HG03135 (cell line): ENCODE measurements around the gene CX3CR1.

Experiments used
- ATAC-seq: cut with Tn5 transposase; IDR thresholded peaks from one replicate; pipeline ENCODE4 v1.9.1; 2021; ENCODE audit warnings: mild to moderate bottlenecking, moderate library complexity; ENCODE audit not compliant: unreplicated experiment

CX3CR1 gene

DNA sequence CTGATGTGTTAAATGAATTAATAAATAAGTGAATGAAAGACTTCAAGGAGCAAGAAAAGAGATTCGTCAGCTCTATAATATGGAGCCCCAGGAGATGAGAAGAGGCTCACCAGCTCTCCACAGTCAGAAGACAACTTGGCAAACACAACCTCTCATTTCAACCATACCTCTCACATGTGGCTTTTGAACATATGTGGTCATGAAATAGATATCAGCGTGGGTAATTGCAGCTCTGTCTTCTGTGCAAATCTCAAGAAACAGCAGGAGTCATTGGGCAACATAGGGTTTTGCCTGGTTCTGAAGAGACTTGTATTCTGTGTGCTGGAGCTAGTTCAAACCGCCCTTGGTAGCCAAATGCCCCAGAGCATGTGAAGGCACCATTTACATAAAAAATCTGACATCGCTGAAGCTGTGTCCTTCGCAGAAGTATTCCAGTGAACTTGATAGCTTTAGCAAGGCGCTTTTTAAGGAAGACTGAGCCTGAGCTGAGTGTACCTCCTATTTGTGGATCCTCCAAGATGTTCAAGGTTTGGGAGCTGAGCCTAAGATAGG is 8.4 kb downstream of the CX3CR1 start:
- ATAC-seq, result no peak

DNA sequence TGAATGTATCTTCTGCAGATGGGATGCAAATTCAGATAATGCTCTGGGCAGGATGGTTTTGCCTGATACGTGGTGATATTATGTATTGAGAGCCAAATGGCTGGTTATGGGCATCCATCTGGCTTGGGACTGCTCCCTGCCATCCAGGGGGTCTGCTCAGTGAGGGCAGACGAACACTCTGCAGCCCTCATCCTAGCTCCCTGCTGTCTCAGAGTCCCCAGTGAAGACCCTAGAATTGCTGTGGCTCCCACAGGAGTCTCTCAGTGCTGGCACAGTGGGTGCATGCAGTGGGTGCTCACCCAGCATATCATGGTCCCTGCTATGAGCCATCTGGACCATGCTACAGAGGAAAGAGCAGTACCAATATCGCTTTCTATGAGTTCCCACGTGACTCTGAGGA is 10.3 kb downstream of the CX3CR1 start:
- no peak for ATAC-seq

DNA sequence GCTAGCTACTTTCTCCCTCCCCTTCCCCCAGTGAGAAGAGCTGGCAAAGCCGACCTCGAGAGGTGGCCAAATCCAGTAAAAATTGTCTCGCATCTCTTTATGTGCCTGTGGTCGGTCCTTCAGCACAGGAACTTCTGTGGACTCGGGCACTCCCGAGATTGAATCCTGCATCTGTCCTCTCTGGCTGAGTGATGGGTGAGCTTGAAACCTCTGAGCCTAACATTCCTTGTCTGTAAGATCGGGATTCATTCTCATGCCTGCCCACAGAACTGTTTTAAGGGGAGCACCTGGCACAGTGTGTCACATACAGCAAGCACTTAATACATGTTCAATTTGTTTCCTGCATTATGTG is 11.3 kb downstream of the CX3CR1 start:
- no peak for ATAC-seq

DNA sequence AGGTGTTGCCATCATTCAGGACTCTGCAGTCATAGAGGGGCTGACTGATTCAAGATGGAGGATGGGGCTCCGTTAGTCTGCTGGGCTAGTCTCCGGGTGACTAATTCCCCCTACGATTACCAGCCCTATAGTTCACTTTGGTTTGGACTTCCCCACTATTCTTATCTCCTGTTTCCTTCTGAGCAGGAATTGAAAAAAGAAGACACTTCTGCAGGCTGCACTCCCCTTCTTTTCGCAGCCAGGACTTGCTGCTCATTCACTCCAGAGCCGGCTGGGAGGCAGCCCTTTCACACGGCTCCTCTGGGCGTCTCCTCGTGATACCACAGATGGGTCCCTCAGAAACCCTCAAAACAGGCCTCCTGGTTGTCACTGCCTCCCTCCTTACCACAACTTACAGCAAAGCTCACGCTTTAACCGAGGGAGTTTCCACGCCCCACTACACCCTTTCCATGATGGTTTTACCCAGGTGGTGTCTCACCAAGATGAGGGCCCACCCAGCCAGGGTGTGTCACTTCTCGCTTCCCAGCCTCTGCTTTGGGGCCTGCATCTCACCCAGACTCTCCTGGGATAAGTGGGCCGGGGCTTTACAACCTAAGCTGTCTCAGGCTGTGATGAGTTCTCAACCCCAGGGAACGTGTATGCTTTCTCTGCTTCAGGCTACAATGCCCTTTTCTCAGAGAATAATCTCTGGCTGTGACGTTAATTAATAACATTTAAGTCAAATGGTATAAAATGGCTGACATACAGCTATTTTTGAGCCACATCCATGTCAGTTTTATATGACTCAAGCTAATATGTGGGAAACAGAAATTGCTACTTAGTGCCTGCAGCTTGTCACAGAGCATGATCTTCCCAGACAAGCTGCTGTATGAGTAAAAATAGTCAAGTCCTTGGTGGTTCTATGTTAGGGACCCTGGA is 11.9 kb downstream of the CX3CR1 start:
- ATAC-seq, result no peak

DNA sequence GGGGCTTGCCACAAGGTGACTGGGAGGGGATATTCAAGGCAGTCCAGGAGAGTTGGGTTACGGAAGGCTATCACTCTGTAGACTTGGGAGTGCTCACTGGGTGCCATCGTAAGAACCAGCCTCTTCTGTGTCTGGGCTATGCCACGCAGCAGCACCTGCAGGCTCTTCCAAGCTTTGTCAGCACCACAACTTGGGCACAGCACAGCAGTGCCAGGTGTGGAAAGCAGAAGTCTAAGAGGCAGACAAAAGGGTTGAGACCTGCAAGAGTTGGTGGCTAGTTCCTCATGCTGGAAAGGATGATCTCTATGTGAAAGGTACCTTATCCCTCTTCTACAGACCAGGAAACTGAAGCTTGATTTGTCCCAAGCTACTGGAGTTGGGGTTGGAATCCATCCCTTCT is 15.8 kb downstream of the CX3CR1 start:
- ATAC-seq, result no peak

GRCh38 chr3:39263576-39263975 is 16.3 kb downstream of the CX3CR1 start:
- ATAC-seq, result no peak

DNA sequence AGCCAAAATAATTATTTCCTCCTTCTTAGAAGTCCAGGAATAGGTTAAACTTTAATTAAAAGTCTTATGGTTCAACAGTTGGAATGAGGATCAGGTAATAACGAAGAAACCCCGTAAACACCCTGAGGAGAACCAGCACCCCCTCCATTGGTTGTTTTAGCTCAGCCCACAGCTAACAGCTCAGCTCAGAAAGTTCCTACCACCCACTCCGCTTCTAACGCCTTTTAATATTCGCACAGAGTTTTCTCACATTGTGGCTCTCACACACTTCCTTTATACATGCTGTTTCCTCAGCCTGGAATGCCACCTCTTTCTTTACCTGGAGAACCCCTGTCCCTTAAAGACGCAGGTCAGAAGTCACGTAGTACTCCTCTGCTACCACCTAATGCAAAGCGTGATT is 17.0 kb downstream of the CX3CR1 start:
- no peak for ATAC-seq

DNA sequence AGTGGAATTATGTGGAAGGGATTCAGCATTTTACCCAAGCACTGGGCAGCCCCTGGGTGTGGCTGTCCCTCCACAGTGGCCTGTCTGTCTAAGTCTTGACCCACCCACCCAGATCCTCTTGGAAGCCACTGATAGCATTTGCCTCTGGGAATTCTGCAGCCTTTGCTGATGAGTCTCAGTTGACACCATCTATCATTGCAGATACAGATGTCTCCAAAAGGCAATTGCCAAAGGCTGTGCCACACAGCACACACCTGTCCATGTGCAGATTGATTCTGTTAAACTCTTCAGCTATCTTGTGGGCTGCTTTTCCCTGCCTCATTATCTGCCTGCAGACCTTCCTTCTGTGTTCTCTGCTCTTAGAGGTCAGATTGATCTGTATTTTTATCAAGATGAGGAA is 18.1 kb downstream of the CX3CR1 start:
- no peak for ATAC-seq

- peak; percentile 74 for ATAC-seq
Measured at GRCh38 chr3:39260957-39261356, 18.9 kb downstream of the CX3CR1 start.

GRCh38 chr3:39260318-39260717 is 19.5 kb downstream of the CX3CR1 start:
- no peak for ATAC-seq

- ATAC-seq, result peak; percentile 95
Measured at GRCh38 chr3:39255503-39256325, 24.1 kb downstream of the CX3CR1 start.

- no peak for ATAC-seq
Measured at GRCh38 chr3:39254806-39255449, 24.9 kb downstream of the CX3CR1 start.

GRCh38 chr3:39251576-39251975 is 28.3 kb downstream of the CX3CR1 start:
- no peak for ATAC-seq

DNA sequence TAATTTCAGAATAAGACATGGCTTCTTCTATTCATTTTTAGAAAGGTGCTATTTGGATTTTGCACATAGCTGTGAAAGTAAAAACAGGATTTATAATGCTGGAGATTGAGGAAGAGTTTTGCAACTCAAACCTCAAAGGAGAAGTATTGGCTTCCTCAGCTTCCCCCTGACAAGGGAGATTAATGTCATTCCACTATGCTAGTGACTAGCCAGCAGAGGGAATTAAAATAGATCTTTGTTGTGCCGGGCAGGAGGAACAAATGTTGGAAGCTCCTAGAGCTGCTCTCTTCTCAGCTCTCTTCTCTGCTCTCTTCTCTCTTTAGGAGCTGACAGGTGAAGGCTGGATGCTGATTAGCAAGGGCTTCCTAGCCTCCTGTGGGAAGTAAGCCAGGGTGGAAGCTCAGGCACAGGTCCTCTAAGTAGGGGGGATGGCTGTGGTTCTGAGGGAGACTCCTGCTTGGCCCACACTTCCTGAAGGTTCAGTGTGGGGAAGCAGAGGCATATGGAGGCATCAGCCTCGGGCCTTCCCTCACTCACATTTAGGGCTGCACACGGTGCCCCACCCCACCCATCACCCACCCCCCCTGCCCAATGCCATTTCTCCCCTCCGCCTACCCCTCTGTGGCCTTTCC is 29.6 kb downstream of the CX3CR1 start:
- no peak for ATAC-seq

- ATAC-seq, result no peak
Measured at GRCh38 chr3:39249453-39250115, 30.3 kb downstream of the CX3CR1 start.

DNA sequence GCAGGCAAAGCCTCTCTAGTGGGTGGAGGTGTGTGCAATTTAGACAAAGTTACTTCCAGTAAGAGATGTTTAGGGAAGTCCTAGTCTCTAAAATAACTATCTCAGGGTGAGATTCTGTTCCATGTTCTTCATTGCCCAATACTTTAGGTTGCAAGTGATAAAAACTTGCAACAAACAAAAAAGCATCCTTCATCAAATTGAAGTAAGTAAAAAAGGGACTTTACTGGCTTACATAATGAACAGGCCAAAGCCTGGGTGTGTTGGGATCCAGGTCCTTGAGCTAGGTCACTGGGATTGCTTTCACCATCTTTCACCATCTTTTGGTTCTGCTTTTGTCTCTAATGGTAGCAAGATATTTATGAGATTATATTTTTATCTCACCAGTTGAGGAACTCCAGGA is 38.3 kb downstream of the CX3CR1 start:
- no peak for ATAC-seq

GRCh38 chr3:39237027-39237426 is 42.8 kb downstream of the CX3CR1 start:
- ATAC-seq, result no peak

- no peak for ATAC-seq
Measured at GRCh38 chr3:39234651-39235050, 45.2 kb downstream of the CX3CR1 start.

- no peak for ATAC-seq
Measured at GRCh38 chr3:39232859-39233258, 47.0 kb downstream of the CX3CR1 start.

GRCh38 chr3:39230453-39230852 is 49.4 kb downstream of the CX3CR1 start:
- ATAC-seq, result no peak
